Activated T-cell treated with anti-CD3 and anti-CD28 coated beads, Interleukin-2, amount 50 U/mL, for 1 hour (primary cell): ENCODE results near the gene CACNA1G.

Experiments
- DNase-seq: peaks from one replicate; pipeline ENCODE4 v3.0.0-alpha.2; 2020

The CACNA1G gene

GRCh38 chr17:50549256-50549941, 11.1 kb upstream of the CACNA1G start:
- DNase-seq = no peak

- DNase-seq = no peak
Observed at GRCh38 chr17:50549969-50550368, 10.5 kb upstream of the CACNA1G start.

- no peak for DNase-seq
Observed at GRCh38 chr17:50550661-50551432, 9.7 kb upstream of the CACNA1G start.

DNA sequence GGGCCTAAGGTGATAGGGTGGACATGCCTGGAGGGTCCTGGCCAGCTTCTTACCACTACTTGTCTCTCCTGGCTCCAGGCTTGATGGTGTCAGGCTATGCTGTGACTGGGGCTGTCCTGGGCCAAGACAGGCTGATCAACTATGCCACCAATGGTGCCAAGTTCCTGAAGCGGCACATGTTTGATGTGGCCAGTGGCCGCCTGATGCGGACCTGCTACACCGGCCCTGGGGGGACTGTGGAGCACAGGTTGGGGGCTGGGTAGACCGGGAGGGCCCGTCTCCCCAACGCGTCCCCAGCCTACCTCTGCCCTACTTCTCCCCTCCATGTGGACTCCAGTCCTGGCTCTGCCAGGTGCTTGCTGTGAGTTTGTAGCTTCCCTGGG, 9.1 kb upstream of the CACNA1G start:
- no peak for DNase-seq

- no peak for DNase-seq
Observed at GRCh38 chr17:50551884-50552283, 8.6 kb upstream of the CACNA1G start.

GRCh38 chr17:50554201-50554600, 6.3 kb upstream of the CACNA1G start:
- DNase-seq = no peak

- no peak for DNase-seq
Observed at GRCh38 chr17:50556803-50557202, 3.7 kb upstream of the CACNA1G start.

DNA sequence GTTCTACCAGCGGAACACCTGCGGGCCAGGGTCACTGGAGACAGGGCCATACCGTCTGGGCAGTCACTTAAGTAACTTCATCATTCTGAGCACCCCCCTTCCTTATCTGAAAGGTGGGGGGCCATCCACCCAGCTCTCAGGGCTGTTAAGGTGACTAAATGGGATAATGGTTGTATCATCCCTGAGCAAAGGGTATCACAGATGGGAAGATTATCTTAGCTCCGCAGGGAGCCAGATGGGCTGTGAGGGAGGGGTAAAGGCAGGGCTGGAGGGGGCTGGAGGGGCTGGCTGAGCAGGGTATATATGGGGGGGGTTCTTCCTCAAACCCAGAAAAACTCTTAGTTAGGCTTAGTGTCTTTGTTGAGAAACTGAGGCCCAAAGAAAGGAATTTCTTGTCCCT, 2.9 kb upstream of the CACNA1G start:
- DNase-seq = no peak

- no peak for DNase-seq
Observed at GRCh38 chr17:50558091-50558490, 2.4 kb upstream of the CACNA1G start.

DNA sequence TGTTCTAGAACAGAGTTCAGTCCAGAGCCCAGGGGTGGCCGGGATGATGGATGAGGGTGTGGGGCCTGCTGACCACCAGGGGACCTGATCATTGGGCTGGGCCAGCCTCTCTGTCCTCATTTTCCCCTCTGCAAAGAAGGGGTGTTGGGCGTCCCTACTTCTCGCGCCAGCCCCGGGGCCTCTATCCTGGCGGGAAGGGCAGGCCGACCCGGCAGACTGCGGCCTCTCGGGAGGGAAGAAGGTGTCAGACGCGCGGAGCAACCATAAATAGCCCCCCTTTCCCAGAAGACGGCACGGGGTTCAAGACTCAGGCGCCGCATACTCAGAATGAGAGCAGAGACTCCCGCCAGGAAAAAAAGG, 2.0 kb upstream of the CACNA1G start:
- no peak for DNase-seq

- peak; percentile 35 for DNase-seq
Observed at GRCh38 chr17:50558941-50559614, 1.4 kb upstream of the CACNA1G start.

- peak; percentile 38 for DNase-seq
Observed at GRCh38 chr17:50559674-50560184, 786 bp upstream of the CACNA1G start.

DNA sequence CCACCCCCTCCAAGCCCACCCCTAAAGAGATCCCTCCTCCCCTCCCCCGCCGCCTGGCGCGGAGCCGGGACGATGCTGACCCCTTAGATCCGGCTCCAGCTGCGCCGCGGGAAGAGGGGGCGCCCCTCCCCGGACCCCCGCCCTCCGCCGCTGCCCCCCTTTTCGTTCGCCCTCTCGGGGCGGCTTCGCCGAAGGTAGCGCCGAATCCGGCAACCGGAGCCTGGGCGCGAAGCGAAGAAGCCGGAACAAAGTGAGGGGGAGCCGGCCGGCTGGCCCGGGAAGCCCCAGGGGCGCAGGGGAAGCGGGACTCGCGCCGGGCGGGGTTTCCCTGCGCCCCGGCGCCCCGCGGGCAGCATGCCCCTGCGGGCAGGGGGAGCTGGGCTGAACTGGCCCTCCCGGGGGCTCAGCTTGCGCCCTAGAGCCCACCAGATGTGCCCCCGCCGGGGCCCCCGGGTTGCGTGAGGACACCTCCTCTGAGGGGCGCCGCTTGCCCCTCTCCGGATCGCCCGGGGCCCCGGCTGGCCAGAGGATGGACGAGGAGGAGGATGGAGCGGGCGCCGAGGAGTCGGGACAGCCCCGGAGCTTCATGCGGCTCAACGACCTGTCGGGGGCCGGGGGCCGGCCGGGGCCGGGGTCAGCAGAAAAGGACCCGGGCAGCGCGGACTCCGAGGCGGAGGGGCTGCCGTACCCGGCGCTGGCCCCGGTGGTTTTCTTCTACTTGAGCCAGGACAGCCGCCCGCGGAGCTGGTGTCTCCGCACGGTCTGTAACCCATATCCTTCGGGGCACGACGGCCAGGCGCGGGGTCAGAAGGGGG, 623 bp downstream of the CACNA1G start:
- DNase-seq = peak; percentile 50

DNA sequence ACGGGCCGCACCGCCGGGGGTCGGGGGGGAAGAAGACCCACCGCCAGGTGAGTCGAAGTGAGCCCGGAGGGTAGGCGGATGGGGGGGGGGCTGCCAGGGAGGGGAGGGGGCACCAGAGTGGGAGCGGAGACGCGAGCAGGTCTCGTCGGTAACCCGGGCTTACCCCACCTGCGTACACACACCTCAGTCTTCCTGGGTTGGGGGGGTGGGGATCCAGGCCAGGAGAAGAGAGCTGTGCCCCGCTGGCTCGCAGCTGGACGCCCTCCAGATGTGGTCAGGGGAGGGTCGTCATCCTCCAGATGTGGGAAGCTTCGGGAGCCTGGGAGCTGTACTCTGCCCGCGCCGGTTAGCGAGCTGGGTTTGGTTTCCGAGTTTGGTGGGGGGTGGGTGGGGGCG, 1.2 kb downstream of the CACNA1G start:
- DNase-seq = peak; percentile 29

DNA sequence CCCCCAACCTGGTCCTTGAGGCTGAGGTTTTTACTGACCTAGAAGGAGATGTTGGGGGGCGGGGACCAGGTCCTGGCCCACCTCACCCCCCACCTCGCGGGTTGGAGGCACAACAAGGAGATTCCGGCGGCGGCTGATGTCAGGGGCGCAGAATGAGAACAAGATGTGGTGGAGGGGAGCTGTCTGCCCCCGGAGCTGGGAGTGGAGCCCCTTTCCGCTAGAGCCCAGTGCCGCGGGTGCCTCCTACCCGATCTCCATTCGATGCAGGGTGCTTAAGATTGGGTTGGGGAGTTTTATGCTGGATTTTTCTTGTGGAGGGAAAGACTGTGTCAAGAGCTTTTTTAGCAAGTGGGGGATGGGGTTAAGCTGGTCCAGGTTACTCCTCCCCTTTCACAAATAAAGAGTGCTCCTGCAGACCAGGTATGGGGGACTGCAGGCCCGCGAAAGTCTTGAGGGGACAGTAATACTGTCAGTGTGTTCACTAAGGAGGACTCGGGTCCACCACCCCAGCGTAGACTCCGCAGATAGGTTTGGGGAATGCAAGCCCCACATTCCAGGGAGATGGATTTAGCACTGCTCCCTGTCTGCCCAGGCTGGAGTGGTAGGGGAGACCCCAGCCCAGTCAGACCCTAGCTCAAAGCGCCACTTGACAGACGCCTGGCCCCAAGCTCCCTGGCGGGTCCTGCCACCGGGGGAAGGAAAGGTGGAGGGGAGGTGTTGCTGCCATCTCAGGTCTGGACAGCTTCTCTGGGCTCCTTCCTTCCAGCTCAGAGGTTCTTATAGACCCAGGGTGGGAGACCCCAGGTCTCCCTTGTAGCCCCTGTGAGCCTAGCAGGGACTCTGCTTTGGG, 2.0 kb downstream of the CACNA1G start:
- DNase-seq = peak; percentile 43

DNA sequence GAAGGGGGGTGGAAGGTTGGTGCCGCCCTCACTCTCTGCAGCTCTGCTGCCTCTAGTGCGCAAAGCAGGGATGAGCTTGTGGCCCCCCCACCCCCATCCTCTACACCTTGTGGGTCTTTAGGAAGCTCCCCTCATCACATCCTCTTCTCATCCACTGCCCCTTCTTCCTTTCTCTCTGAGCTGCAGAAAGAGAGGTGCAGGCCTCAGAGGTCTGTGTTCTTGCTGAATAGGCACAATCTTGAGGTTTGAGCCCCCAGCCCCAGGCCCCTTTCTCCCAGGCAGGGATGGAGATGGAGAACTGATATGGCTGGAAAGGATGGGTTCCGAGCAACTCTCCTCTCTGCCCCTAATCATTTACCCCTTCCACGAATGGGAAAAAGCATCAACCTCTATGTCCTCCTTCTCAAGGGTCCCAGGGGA, 2.6 kb downstream of the CACNA1G start:
- DNase-seq = peak; percentile 35

- no peak for DNase-seq
Observed at GRCh38 chr17:50564916-50565315, 4.4 kb downstream of the CACNA1G start.

- no peak for DNase-seq
Observed at GRCh38 chr17:50565402-50566350, 5.2 kb downstream of the CACNA1G start.

- no peak for DNase-seq
Observed at GRCh38 chr17:50566886-50567285, 6.4 kb downstream of the CACNA1G start.

GRCh38 chr17:50568659-50569058, 8.1 kb downstream of the CACNA1G start:
- DNase-seq = no peak

DNA sequence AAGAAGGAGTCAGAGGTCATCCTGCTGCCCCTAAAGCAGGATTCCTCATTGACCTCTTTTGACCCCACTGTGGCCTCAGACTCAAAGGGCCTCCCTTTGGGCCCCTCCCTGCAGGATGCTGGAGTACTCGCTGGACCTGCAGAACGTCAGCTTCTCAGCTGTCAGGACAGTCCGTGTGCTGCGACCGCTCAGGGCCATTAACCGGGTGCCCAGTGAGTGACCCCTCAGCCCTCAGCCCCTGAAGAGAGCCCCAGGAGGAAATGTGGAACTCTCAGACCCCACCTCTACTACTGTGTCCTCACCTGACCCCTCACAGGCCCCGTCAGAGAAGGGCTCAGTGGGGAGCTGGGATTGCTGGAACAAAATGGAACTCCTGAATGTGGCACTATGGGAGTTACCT, 9.1 kb downstream of the CACNA1G start:
- no peak for DNase-seq
